Activated naive CD4-positive, alpha-beta T cell treated with anti-CD3 and anti-CD28 coated beads, Interleukin-2, amount 50 U/mL, for 24 hours (primary cell): ENCODE data around the gene TRAF7.

Source experiments
- H3K27ac Mint-ChIP-seq: one replicate; pipeline ENCODE4 v1.8.0; 2021; ENCODE audit warnings: mild to moderate bottlenecking, mixed read lengths
- H3K27me3 Mint-ChIP-seq: one replicate; pipeline ENCODE4 v1.8.0; 2021; ENCODE audit warnings: mixed read lengths
- H3K36me3 Mint-ChIP-seq: one replicate; pipeline ENCODE4 v1.8.0; 2021; ENCODE audit warnings: mixed read lengths
- H3K4me1 Mint-ChIP-seq: one replicate; pipeline ENCODE4 v1.8.0; 2021; ENCODE audit warnings: mixed read lengths
- H3K4me3 Mint-ChIP-seq: one replicate; pipeline ENCODE4 v1.8.0; 2021; ENCODE audit warnings: mild to moderate bottlenecking, mixed read lengths
- H3K9me3 Mint-ChIP-seq: one replicate; pipeline ENCODE4 v1.8.0; 2021; ENCODE audit warnings: mixed read lengths

Gene TRAF7

DNA sequence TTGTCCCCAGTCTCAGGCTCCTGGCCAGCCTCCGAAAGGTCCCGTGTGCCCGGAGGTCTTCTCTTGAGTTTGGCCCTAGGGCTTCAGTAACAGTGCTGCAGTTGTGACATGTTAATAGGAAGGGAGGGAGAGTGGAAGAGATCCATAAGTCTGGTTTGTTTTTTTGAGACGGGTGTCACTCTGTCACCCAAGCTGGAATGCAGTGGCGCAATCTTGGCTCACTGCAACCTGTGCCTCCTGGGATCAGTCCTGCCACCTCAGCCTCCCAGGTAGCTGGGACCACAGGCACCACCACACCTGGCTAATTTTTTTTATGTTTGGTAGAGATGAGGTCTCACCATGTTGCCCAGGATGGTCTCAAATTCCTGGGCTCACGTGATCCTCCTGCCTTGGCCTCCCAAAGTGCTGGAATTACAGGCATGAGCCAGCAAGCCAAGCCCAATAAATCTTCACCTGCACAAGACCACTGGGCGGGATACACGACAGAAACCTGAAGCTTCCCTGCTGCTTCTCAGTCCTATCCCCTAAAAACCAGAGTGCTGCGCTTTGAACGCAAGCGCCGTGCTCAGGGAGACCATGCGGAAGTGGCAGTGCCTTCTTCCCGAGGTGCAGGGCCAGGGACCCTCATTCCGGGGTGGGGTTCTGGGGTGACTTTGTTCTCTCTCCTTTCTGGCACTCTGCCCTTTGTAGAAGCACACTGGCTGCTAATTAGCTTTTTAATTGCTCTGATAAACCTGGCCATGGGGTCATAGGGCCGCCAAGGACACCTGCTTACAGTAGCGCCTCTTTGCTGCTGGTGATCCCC, 10.9 kb downstream of the TRAF7 start:
- no peaks in the 10 kb centered on the region for H3K36me3 Mint-ChIP-seq
- H3K4me3 Mint-ChIP-seq = no peak overlapping the region
- H3K9me3 Mint-ChIP-seq = no peaks in the 10 kb centered on the region
- H3K4me1 Mint-ChIP-seq = peaks cover 3% of the 10 kb centered on the region
- H3K27ac Mint-ChIP-seq = no peak overlapping the region
- H3K27me3 Mint-ChIP-seq = no peaks in the 10 kb centered on the region

DNA sequence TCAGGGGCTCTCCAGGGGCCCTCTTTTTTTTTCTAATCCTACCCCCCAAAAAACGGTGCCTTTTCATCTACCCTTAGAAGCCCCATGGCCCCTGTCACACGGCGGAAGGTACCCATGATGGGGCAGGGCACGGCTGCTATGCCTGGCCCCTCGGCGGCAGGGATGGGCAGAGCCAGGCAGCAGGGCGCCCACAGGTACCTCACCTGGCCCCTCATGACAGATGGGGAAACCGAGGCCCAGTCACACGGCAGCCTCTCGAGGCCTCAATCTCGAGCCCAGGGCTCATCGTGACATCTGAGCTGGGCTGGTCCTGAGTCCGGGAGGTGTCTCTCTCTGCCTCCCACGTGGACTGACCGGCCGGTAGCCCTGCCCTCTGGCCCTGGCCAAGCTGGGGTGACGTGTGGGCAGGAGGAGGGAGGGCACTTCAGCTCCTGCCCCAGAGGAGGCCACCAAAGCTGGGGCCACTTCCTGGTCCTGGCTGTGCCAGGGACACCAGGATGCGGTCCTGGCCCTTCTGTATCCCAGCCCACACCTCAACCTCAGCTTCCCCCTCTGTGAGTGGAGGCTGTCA, 11.6 kb downstream of the TRAF7 start:
- Mint-ChIP-seq H3K4me3 (no peak overlapping the region), H3K27ac (no peak overlapping the region), H3K4me1 (peaks cover 3% of the 10 kb centered on the region), H3K9me3 (no peaks in the 10 kb centered on the region), H3K36me3 (no peaks in the 10 kb centered on the region), H3K27me3 (no peaks in the 10 kb centered on the region)

DNA sequence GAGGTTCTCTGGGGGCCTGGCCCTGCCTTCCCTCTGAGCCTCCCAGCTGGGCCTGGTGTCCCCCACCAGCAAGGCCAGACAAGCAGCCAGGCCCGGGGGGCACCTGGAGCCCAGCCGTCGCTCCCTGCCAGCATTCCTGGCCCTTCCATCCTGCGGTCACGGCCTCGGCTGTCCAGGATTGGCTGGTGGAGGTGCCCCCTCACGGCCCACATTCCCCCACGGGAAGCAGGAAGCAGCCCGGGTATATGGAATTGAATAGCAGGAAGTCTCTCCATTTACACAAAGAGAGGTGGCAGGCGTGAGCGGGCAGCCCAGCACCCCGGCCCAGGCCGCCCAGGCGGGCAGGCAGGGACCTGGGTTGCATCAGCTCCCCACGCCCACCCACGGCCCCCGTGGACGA, 14.5 kb downstream of the TRAF7 start:
- Mint-ChIP-seq H3K4me3 (no peak overlapping the region), H3K36me3 (peaks cover 5% of the 10 kb centered on the region), H3K27ac (no peak overlapping the region), H3K4me1 (no peaks in the 10 kb centered on the region), H3K9me3 (no peaks in the 10 kb centered on the region), H3K27me3 (no peaks in the 10 kb centered on the region)

DNA sequence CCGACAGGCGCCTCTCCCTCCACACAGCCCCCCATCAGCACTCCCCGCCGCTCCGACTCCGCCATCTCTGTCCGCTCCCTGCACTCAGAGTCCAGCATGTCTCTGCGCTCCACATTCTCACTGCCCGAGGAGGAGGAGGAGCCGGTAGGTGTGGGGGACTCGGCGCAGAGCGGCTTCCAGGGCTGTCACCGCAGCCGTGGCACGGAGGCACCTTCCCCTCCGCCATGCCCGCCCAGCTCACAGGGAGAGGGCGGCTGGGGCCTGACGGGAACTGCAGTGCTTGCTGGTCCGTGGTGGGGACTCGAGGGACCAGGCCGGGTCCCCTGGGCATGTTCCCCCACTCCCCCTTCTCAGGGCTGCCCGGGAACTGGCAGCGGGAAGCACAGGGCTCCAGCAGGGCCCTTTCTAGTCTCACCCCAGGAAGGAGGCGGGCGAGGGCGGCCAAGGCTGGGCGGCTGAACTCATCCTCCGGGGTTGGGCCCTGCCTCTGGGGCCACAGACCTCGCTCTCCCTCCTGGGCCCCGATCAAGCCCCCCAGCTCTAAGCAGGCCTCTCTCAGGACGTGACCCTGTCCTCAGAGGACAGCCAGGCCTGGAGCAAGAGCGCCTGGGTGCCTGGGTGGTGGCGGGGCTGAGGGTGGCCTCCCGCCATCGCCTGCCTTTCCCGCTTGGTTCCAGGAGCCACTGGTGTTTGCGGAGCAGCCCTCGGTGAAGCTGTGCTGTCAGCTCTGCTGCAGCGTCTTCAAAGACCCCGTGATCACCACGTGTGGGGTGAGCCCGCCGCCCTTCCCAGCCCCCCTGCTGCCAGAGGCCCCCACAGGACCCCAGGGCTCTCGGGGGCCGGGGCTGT, 15.2 kb downstream of the TRAF7 start:
- H3K4me1 Mint-ChIP-seq = no peaks in the 10 kb centered on the region
- H3K27me3 Mint-ChIP-seq = no peaks in the 10 kb centered on the region
- no peaks in the 10 kb centered on the region for H3K9me3 Mint-ChIP-seq
- H3K36me3 Mint-ChIP-seq = peaks cover 5% of the 10 kb centered on the region
- no peak overlapping the region for H3K27ac Mint-ChIP-seq
- H3K4me3 Mint-ChIP-seq = no peak overlapping the region

DNA sequence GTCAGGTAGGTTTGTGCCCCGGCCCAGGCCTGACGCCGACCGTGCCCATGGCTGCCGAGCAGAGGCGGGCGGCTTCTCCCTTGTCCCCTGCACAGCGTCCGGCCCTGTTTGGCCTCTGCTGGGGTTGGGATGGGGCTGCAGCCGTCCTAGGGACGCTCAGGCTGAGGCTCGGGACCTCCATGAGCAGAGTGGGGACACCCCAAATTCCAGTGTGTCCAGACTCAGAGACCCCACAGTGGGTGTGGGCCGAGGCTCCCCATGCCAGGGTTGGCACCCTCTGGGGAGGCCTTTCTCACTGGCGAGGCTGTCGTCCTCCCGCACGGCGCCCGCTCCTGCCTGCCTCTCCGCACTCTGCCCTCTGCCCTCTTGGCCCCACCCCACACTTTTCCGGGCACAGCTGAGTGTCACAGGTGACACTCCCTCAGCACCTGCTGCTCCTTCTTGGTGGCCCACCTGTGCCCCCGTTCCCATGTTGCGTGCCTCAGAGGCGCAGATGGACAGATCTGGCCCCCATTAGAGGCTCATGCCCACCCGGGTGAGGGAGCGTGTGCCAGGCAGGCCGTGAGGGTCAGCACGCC, 16.1 kb downstream of the TRAF7 start:
- H3K4me1 Mint-ChIP-seq = no peaks in the 10 kb centered on the region
- peaks cover 5% of the 10 kb centered on the region for H3K36me3 Mint-ChIP-seq
- H3K4me3 Mint-ChIP-seq = no peak overlapping the region
- no peak overlapping the region for H3K27ac Mint-ChIP-seq
- no peaks in the 10 kb centered on the region for H3K9me3 Mint-ChIP-seq
- no peaks in the 10 kb centered on the region for H3K27me3 Mint-ChIP-seq

DNA sequence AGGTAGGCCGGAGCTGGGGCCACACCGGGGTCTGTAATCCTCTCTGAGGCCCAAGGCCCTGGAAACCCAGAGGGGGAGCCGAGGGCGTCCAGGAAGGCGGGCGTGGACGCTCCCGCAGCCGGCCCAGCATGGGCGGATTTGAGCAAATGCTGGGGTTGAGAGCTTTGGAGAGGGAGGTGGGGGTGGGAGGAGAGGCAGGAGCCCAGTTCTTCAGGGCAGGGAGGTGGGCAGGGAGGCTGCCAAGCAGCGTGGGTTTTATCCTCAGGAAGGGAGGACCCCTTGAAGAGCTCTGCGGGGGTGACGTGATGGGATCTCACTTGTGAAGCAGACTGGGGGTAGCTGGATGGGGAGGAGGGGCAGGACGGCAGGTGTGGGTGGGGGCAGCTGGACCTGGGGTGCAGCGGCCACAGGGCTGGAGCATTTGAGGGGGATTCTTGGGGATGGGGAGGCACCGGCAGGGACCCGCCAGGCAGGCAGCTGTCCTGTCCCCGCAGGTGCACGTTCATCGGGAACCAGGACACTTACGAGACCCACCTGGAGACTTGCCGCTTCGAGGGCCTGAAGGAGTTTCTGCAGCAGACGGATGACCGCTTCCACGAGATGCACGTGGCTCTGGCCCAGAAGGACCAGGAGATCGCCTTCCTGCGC, 17.2 kb downstream of the TRAF7 start:
- Mint-ChIP-seq H3K4me3 (no peak overlapping the region), H3K36me3 (peaks cover 5% of the 10 kb centered on the region), H3K27me3 (no peaks in the 10 kb centered on the region), H3K4me1 (no peaks in the 10 kb centered on the region), H3K9me3 (no peaks in the 10 kb centered on the region), H3K27ac (no peak overlapping the region)

DNA sequence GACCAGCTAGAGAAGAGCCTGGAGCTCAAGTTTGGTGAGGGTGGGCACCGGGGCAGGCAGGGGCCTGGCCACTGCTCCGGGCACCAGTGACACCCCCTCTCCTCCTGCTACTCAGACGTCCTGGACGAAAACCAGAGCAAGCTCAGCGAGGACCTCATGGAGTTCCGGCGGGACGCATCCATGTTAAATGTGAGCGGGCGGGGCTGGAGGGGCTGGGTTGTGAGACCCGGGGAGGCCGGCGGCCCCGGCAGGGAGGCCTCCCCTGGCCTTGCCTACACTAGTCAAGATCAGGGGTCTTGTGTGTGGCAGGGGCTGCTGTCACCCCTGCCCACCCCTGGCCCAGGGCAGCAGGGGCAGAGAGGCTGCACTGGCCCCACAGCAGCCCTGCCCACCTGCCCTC, 17.8 kb downstream of the TRAF7 start:
- H3K27me3 Mint-ChIP-seq = no peaks in the 10 kb centered on the region
- no peaks in the 10 kb centered on the region for H3K9me3 Mint-ChIP-seq
- H3K4me3 Mint-ChIP-seq = no peak overlapping the region
- H3K27ac Mint-ChIP-seq = no peak overlapping the region
- no peaks in the 10 kb centered on the region for H3K4me1 Mint-ChIP-seq
- H3K36me3 Mint-ChIP-seq = peaks cover 5% of the 10 kb centered on the region

DNA sequence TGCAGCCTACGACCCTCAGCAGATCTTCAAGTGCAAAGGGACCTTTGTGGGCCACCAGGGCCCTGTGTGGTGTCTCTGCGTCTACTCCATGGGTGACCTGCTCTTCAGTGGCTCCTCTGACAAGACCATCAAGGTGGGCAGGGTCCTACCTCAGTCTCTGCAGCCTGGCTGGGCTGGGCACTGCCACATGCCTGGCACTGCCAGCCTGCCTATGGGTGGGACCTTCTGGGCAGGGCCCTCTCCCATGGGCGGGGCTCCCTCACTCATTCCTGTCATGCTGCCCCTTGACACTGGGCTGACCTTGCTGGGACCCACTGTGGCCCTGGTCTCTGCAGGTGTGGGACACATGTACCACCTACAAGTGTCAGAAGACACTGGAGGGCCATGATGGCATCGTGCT, 18.3 kb downstream of the TRAF7 start:
- Mint-ChIP-seq H3K9me3 (no peaks in the 10 kb centered on the region), H3K4me3 (no peak overlapping the region), H3K4me1 (no peaks in the 10 kb centered on the region), H3K27me3 (no peaks in the 10 kb centered on the region), H3K36me3 (peaks cover 5% of the 10 kb centered on the region), H3K27ac (no peak overlapping the region)

DNA sequence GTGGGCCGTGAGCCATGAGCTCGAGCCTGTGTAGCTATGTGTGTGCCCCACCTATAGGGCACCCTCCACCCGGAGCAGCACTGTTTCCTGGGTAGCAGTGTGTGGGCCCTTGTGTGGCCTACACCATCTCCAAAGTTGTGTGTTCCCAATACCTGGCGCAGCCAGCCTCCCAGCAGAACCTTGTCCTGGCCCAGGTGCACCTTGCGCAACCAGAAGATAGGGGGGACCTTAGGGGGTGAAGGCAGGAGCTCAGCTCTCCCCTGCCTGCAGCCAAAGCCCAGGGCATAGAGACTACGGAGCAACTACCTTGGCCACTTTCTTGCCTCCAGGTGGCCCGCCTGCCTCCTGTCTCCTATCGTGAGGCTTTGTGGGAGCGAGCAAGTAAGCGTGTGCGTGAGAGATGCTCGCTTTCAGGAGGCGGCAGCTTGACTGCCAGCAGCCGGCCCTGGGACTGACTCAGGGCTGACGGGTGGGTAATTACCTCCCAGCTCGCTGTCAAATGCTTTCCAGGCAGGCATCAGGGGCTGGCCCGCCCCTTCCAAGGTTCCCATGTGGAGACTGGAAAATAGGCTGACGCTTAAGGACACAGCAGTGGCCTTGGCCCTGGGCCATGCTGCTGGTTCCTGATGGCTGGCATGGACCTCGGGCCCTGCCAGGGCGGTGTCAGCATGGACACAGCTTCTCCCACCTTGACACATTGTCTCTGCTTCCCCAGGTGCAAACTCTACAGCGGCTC, 19.0 kb downstream of the TRAF7 start:
- peaks cover 5% of the 10 kb centered on the region for H3K36me3 Mint-ChIP-seq
- no peaks in the 10 kb centered on the region for H3K27me3 Mint-ChIP-seq
- H3K9me3 Mint-ChIP-seq = no peaks in the 10 kb centered on the region
- no peak overlapping the region for H3K4me3 Mint-ChIP-seq
- H3K4me1 Mint-ChIP-seq = no peaks in the 10 kb centered on the region
- no peak overlapping the region for H3K27ac Mint-ChIP-seq

DNA sequence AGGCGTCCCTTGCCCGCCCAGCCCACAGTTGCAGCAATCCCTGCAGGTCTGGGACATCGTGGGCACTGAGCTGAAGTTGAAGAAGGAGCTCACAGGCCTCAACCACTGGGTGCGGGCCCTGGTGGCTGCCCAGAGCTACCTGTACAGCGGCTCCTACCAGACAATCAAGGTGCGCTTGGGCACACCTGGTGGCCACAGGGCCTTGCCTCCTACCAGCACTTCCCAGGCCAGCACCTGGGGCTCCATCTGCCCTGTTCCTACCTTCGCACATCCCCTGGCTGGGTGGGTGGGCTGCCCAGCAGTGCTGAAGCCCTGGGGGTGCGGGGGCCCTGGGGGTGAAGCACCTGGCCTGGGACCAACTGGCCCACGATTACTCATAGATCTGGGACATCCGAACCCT, 19.9 kb downstream of the TRAF7 start:
- Mint-ChIP-seq H3K27me3 (no peaks in the 10 kb centered on the region), H3K36me3 (peaks cover 5% of the 10 kb centered on the region), H3K27ac (no peak overlapping the region), H3K4me3 (no peak overlapping the region), H3K9me3 (no peaks in the 10 kb centered on the region), H3K4me1 (no peaks in the 10 kb centered on the region)

DNA sequence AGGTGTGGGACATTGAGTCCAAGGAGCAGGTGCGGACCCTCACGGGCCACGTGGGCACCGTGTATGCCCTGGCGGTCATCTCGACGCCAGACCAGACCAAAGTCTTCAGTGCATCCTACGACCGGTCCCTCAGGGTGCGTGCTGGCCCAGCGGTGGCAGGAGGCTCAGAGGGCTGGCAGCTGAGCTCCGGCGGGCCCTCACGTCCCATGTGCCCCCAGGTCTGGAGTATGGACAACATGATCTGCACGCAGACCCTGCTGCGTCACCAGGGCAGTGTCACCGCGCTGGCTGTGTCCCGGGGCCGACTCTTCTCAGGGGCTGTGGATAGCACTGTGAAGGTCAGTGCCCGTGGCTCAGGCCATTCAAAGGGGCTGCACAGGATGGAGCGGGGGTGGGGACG, 20.5 kb downstream of the TRAF7 start:
- Mint-ChIP-seq H3K27me3 (no peaks in the 10 kb centered on the region), H3K36me3 (peaks cover 5% of the 10 kb centered on the region), H3K4me1 (no peaks in the 10 kb centered on the region), H3K4me3 (no peak overlapping the region), H3K9me3 (no peaks in the 10 kb centered on the region), H3K27ac (no peak overlapping the region)

DNA sequence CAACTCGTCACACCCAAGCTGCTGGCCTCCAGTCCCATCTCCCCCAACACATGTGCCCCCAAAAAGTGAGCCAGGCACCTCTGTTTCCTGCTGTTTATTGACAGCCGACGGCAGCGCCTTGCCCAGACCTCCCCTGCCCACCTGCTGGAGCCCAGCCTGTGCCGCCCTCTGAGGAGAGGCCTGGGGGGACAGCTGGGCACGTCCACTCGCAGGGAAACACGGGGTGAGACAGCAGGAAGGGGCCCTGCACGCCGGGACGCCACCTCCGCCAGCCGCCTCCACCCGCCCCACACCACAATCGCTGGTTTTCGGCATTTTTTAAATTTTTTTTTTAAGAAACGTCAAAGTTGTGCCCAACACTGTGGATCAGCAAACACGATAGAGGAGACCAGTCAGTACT, 21.5 kb downstream of the TRAF7 start:
- H3K4me3 Mint-ChIP-seq = no peak overlapping the region
- no peaks in the 10 kb centered on the region for H3K9me3 Mint-ChIP-seq
- H3K27me3 Mint-ChIP-seq = no peaks in the 10 kb centered on the region

DNA sequence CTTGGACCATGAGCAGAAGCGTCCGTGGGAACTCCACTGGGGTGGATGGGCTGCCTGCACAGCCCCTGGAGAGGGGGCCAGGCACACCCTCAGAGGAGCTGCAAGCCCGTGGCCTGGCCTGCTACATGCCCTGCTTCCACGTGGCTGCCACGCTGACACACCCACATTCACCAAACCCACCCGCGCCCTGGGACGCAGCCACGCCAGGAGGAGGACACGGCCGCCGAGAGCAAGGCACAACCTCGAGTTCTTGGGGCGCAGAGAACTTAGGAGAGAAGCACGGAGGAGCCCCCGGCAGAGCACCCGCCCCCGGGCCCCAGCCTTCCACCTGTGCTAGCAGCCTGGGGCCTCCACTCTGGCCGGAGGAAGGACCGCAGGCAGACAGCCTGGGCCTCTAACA, 22.0 kb downstream of the TRAF7 start:
- H3K27ac Mint-ChIP-seq = no peak overlapping the region
- H3K4me1 Mint-ChIP-seq = no peaks in the 10 kb centered on the region
- H3K36me3 Mint-ChIP-seq = peaks cover 5% of the 10 kb centered on the region
- H3K4me3 Mint-ChIP-seq = no peak overlapping the region
- H3K27me3 Mint-ChIP-seq = no peaks in the 10 kb centered on the region
- H3K9me3 Mint-ChIP-seq = no peaks in the 10 kb centered on the region

More for the DNA sequence above, 21.5 kb downstream of the TRAF7 start:
- Mint-ChIP-seq H3K4me1 (no peaks in the 10 kb centered on the region), H3K27ac (no peak overlapping the region), H3K36me3 (peaks cover 5% of the 10 kb centered on the region)

DNA sequence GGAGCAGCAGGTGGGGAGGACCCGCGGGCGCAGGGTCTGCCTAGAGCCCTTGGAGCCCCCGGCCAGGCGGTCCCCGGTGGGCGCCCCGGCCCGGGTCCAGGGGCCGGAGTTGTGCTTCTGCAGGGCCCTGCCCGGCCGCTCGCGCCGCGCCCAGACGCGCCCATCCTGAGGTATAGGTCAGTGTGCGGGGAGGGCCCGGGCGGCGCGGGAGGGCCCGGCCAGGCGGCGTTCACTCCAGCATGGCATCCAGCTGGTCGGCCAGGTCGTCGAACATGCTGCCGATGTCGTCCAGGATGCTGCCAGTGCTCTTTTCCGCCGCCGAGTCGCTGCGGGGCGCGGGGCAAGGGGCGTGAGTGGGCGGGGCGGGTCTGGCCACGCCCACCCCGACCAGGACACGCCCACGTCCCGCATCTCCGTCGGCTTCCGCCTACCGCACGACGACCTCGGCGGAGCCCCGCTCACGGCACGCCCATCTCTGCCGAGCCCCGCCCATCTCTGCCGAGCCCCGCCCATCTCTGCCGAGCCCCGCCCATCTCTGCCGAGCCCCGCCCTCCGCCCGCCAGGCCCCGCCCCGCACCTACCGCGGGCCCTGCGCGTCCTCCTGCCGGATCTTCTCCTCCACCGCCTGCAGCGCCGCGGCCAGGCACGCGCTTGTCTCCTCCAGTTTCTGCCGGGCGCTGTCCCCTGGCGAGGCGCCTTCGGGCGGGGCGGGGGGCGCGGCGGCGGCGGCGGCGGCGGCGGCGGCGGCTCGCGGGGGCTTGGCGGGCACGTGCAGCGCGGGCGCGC, 22.9 kb downstream of the TRAF7 start:
- Mint-ChIP-seq H3K9me3 (no peaks in the 10 kb centered on the region), H3K36me3 (peaks cover 4% of the 10 kb centered on the region), H3K4me3 (no peak overlapping the region), H3K27me3 (no peaks in the 10 kb centered on the region), H3K27ac (no peak overlapping the region), H3K4me1 (no peaks in the 10 kb centered on the region)
